Measurements from ENCODE around the gene BID.

Gene BID

DNA sequence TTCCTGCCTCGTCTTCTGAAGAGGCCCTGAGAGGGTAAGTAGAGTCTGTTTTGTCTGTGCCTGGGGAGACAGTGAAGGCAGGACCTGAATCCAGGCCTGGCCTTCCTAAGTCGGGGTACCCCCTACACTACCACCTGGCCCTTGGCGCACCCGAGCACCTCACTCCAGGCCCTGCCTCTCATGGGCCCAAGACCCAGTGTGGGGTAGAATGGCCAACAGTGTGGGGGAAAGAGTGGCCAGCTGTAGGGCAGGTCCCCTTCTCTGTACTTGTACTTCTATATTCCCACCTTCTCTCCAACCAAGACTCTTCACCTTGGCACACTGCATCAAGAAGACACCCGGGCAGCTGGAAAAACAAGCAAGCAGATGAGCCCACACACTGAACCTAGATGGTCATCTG lies 22.4 kb upstream of the BID start:
- Histone ChIP-seq H2AFZ (ENCODE audit: low read length) (no peak overlapping the region), H3K4me3 (ENCODE audit: low read depth, low read length, poor library complexity, severe bottlenecking) (no peak overlapping the region), H3K4me1 (ENCODE audit: insufficient read depth, low read length, severe bottlenecking) (peaks cover 46% of the 10 kb centered on the region), H3K9ac (ENCODE audit: low read length) (no peak overlapping the region; the same call in 1 of the 2 replicates), H3K27me3 (ENCODE audit: insufficient read depth, low read length) (no peaks in the 10 kb centered on the region), H3K9me2 (ENCODE audit: low read depth, low read length) (no peaks in the 10 kb centered on the region), H3K4me2 (ENCODE audit: low read length) (peak overlapping the region; percentile 45; the same call in 1 of the 2 replicates), H3K79me2 (ENCODE audit: insufficient read depth, low read length) (no peaks in the 10 kb centered on the region), H3K9me3 (ENCODE audit: low read length) (no peaks in the 10 kb centered on the region), H3K27ac (ENCODE audit: low read depth, low read length, poor library complexity, severe bottlenecking) (peak overlapping the region; percentile 64), H3F3A (ENCODE audit: insufficient read depth, low read length) (no peaks in the 10 kb centered on the region), H4K20me1 (ENCODE audit: insufficient read depth, low read length) (no peaks in the 10 kb centered on the region), H3K36me3 (ENCODE audit: insufficient read depth, low read length) (no peaks in the 10 kb centered on the region; the same call in 1 of the 2 replicates)
- TF ChIP-seq, protein P1, sequence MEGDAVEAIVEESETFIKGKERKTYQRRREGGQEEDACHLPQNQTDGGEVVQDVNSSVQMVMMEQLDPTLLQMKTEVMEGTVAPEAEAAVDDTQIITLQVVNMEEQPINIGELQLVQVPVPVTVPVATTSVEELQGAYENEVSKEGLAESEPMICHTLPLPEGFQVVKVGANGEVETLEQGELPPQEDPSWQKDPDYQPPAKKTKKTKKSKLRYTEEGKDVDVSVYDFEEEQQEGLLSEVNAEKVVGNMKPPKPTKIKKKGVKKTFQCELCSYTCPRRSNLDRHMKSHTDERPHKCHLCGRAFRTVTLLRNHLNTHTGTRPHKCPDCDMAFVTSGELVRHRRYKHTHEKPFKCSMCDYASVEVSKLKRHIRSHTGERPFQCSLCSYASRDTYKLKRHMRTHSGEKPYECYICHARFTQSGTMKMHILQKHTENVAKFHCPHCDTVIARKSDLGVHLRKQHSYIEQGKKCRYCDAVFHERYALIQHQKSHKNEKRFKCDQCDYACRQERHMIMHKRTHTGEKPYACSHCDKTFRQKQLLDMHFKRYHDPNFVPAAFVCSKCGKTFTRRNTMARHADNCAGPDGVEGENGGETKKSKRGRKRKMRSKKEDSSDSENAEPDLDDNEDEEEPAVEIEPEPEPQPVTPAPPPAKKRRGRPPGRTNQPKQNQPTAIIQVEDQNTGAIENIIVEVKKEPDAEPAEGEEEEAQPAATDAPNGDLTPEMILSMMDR (IDR thresholded peaks at IDR 0.05; ENCODE audit: low read length) = no peak
- TF ChIP-seq EZH2 (IDR thresholded peaks at IDR 0.05; ENCODE audit: borderline replicate concordance, low read length) = no peak

DNA sequence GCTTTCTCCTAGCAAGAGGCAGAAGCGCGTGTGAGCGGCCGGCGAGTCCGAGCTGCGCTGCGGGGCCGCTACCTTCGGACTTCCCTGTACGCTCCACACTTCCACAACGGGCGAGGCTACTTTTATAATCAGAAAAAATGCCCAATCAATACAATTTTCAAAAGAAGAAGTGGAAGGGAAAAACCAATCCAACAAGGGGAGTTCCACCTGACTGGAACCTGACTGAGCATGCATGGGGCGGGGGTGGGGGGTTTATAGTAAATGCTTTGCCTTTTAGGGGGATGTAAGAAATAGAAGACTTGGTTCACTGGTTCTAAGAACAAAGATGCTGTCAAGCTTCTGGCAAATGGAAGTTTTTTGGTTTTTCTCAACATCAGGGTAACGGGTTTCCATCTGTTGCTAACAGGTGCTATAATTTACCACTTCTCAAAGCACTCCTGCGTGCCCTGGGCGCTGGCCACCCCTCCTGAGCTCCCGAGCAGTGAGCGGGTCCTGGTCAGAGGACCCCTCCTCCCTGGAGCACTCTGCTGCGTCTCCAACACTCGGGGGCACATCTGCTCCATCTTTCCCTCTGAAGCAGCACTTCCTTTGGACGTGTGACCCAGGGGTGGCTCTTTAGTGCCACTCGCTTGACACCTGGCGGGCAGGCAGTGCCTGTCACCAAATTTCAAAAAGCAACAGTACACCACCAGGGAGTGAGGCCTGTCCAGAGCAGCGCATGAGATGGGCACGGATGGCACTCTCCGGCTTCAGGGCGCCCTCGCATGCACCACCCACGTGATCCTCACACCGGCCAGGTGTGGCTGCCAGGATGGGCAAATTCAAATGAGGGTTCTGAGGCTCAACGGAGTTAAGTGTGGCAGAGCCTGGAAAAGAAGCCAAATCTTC lies 21.6 kb upstream of the BID start:
- Histone ChIP-seq H4K20me1 (ENCODE audit: insufficient read depth, low read length) (no peaks in the 10 kb centered on the region), H3K27me3 (ENCODE audit: insufficient read depth, low read length) (no peaks in the 10 kb centered on the region), H3K79me2 (ENCODE audit: insufficient read depth, low read length) (no peaks in the 10 kb centered on the region), H3K27ac (ENCODE audit: low read depth, low read length, poor library complexity, severe bottlenecking) (peak overlapping the region; percentile 64), H3K36me3 (ENCODE audit: insufficient read depth, low read length) (no peaks in the 10 kb centered on the region; the same call in 1 of the 2 replicates), H3F3A (ENCODE audit: insufficient read depth, low read length) (no peaks in the 10 kb centered on the region), H3K9me3 (ENCODE audit: low read length) (no peaks in the 10 kb centered on the region), H3K4me1 (ENCODE audit: insufficient read depth, low read length, severe bottlenecking) (peaks cover 39% of the 10 kb centered on the region), H3K9me2 (ENCODE audit: low read depth, low read length) (no peaks in the 10 kb centered on the region), H2AFZ (ENCODE audit: low read length) (no peak overlapping the region), H3K4me3 (ENCODE audit: low read depth, low read length, poor library complexity, severe bottlenecking) (no peak overlapping the region), H3K4me2 (ENCODE audit: low read length) (peak overlapping the region; percentile 45), H3K9ac (ENCODE audit: low read length) (no peak overlapping the region; the same call in 1 of the 2 replicates)
- no peak for TF ChIP-seq EZH2 (IDR thresholded peaks at IDR 0.05; ENCODE audit: borderline replicate concordance, low read length)
- TF ChIP-seq, protein P1 (IDR thresholded peaks at IDR 0.05; ENCODE audit: low read length) = peak; percentile 47; the same call in 1 of the 2 replicates

DNA sequence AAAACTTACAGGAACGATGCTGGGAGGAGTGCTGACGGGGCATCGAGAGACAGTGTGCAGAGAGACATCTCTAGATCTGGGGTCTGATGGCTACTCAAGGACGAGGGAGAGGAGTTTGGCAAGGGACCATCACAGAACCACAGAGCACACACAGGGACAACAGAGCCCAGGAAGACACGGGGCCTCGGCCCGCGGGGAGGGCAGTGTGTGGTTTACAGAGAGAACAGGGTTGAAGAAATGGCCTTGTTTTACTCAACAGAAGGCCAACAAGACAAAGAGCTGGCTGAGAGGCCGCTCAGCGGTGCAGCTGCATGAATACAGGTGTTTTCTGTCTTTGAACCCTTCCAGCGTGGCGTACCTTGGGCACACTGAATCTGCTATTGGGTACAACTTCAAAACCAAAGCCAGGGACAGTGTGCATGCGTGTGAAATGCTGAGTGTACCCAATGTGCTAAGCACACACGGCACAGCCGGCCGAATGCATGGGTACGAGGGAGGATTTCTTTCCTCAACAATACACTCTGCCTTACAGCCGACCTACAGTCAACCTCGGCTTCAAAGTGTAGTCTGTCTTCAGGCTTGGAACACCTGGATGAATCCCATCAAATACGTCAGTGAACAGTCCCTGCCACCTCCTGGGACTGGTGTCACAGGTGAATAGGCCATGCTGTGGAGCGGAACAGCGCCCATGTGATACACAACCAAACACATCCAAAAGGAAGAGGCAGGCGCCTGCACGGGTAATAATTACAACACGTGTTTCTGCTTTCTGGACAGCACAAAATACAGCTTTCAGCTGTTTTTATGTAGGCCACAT lies 20.7 kb upstream of the BID start:
- Histone ChIP-seq H3K4me1 (ENCODE audit: insufficient read depth, low read length, severe bottlenecking) (peaks cover 30% of the 10 kb centered on the region), H3K4me3 (ENCODE audit: low read depth, low read length, poor library complexity, severe bottlenecking) (no peak overlapping the region), H3K4me2 (ENCODE audit: low read length) (peak overlapping the region; percentile 45; the same call in 1 of the 2 replicates)

More for the DNA sequence above, 20.7 kb upstream of the BID start:
- H3K27me3 ChIP-seq (ENCODE audit: insufficient read depth, low read length) = no peaks in the 10 kb centered on the region
- no peaks in the 10 kb centered on the region for H3K9me2 ChIP-seq (ENCODE audit: low read depth, low read length)
- H3K36me3 ChIP-seq (ENCODE audit: insufficient read depth, low read length) = no peaks in the 10 kb centered on the region; the same call in 1 of the 2 replicates
- H4K20me1 ChIP-seq (ENCODE audit: insufficient read depth, low read length) = no peaks in the 10 kb centered on the region
- H3F3A ChIP-seq (ENCODE audit: insufficient read depth, low read length) = no peaks in the 10 kb centered on the region
- H3K9ac ChIP-seq (ENCODE audit: low read length) = no peak overlapping the region
- H3K9me3 ChIP-seq (ENCODE audit: low read length) = no peaks in the 10 kb centered on the region
- H2AFZ ChIP-seq (ENCODE audit: low read length) = no peak overlapping the region
- no peaks in the 10 kb centered on the region for H3K79me2 ChIP-seq (ENCODE audit: insufficient read depth, low read length)
- no peak overlapping the region for H3K27ac ChIP-seq (ENCODE audit: low read depth, low read length, poor library complexity, severe bottlenecking)
- TF ChIP-seq, protein P1 (IDR thresholded peaks at IDR 0.05; ENCODE audit: low read length) = no peak
- no peak for TF ChIP-seq EZH2 (IDR thresholded peaks at IDR 0.05; ENCODE audit: borderline replicate concordance, low read length)
